NCI-H1105 treated with DMSO at 0.1 percent for 48 hours (cell line): ENCODE data around the gene CMIP.

Experiments
- DNase-seq: peaks from one replicate; lab custom pipeline; 2025; lab: John Stamatoyannopoulos, UW

CMIP gene

GRCh38 chr16:81447383-81448101 is 2.9 kb downstream of the CMIP start:
- no peak for DNase-seq

- no peak for DNase-seq
Observed at GRCh38 chr16:81448154-81449131, 3.8 kb downstream of the CMIP start.

GRCh38 chr16:81449241-81449640 is 4.6 kb downstream of the CMIP start:
- DNase-seq, result no peak

GRCh38 chr16:81449899-81450608 is 5.4 kb downstream of the CMIP start:
- DNase-seq, result no peak

GRCh38 chr16:81450783-81451491 is 6.3 kb downstream of the CMIP start:
- DNase-seq, result no peak

- no peak for DNase-seq
Observed at GRCh38 chr16:81451753-81452680, 7.4 kb downstream of the CMIP start.

GRCh38 chr16:81453091-81453728 is 8.6 kb downstream of the CMIP start:
- DNase-seq, result no peak

- DNase-seq, result no peak
Observed at GRCh38 chr16:81454044-81454443, 9.4 kb downstream of the CMIP start.

- DNase-seq, result no peak
Observed at GRCh38 chr16:81455006-81455405, 10.4 kb downstream of the CMIP start.

GRCh38 chr16:81455720-81456494 is 11.3 kb downstream of the CMIP start:
- DNase-seq, result no peak

GRCh38 chr16:81456523-81457325 is 12.1 kb downstream of the CMIP start:
- no peak for DNase-seq

- no peak for DNase-seq
Observed at GRCh38 chr16:81457326-81458133, 12.9 kb downstream of the CMIP start.

- no peak for DNase-seq
Observed at GRCh38 chr16:81458149-81458669, 13.6 kb downstream of the CMIP start.

GRCh38 chr16:81458827-81459598 is 14.4 kb downstream of the CMIP start:
- no peak for DNase-seq

GRCh38 chr16:81460075-81460474 is 15.5 kb downstream of the CMIP start:
- DNase-seq, result no peak

GRCh38 chr16:81461243-81461642 is 16.6 kb downstream of the CMIP start:
- no peak for DNase-seq

- no peak for DNase-seq
Observed at GRCh38 chr16:81461766-81462165, 17.2 kb downstream of the CMIP start.
